GM12865 (cell line): ENCODE data around the gene FMO4.

ENCODE experiments used
- DNase-seq: peaks from one replicate; pipeline ENCODE4 v3.0.0; 2010; ENCODE audit warnings: low read depth
- H3K4me3 ChIP-seq: 2 replicates; pipeline ENCODE4 v1.5.1; 2011; ENCODE audit warnings: mild to moderate bottlenecking, low read depth, low read length, control low read depth
- TF ChIP-seq, protein P1 (sequence below): IDR thresholded peaks from 2 replicates; pipeline ENCODE4 v1.5.1; 2011; ENCODE audit warnings: low read length, control low read depth, low read depth, inconsistent platforms; ENCODE audit not compliant: insufficient read depth; ENCODE audit errors: missing control alignments

Gene FMO4, protein sequence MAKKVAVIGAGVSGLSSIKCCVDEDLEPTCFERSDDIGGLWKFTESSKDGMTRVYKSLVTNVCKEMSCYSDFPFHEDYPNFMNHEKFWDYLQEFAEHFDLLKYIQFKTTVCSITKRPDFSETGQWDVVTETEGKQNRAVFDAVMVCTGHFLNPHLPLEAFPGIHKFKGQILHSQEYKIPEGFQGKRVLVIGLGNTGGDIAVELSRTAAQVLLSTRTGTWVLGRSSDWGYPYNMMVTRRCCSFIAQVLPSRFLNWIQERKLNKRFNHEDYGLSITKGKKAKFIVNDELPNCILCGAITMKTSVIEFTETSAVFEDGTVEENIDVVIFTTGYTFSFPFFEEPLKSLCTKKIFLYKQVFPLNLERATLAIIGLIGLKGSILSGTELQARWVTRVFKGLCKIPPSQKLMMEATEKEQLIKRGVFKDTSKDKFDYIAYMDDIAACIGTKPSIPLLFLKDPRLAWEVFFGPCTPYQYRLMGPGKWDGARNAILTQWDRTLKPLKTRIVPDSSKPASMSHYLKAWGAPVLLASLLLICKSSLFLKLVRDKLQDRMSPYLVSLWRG

DNA sequence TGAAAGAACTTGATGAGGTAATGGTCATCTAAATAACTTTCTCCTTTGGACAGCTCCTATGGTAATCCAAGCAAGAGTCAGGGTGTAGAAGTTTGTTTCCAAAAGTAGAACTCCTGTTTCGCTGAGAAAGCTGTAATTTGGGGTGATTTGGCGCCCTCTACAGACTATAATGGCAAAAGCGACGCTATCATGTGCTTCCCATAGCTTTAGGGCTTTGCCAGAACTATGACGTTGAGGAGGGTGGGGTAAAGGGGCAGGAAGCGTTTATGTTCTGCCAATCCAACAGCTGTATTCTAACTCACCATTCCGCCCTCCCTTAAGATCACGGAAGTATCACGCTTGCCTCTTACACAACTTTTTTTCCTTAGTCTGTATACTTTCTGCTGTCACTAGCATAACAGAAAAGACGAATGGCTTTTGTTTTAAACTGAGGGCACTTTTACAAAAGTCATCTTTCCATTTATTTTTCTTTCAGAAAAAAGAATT lies at the start of gene FMO4:
FMO4 (plus strand) TSS at position 349 of the 486 bp plus-strand sequence. CDS start 5,643 bp downstream, outside the sequence.
- peak within 1 kb of the TSS; percentile 54 for H3K4me3 ChIP-seq
- DNase-seq: peak; percentile 96

DNA sequence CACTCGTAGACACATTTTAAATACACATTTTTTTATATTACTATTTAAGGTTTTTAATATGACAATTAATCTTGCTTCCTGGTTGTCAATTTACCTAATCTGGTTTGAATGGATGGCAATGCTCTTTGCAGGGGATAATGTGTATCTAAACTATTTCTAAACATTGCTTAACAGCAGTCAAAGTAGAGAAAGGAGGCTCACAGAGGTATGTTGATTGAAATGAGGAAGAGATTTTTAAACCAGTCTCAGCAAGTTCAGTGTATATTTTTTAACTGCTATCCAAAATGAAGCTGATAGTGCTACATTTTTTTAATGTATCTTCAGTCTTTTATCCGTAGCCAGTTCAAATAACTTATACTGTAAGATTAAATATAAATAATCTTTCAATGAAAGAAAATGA lies 48.3 kb upstream of the FMO4 start:
- H3K4me3 ChIP-seq: no peak overlapping the region
- DNase-seq: no peak
- TF ChIP-seq, protein P1, sequence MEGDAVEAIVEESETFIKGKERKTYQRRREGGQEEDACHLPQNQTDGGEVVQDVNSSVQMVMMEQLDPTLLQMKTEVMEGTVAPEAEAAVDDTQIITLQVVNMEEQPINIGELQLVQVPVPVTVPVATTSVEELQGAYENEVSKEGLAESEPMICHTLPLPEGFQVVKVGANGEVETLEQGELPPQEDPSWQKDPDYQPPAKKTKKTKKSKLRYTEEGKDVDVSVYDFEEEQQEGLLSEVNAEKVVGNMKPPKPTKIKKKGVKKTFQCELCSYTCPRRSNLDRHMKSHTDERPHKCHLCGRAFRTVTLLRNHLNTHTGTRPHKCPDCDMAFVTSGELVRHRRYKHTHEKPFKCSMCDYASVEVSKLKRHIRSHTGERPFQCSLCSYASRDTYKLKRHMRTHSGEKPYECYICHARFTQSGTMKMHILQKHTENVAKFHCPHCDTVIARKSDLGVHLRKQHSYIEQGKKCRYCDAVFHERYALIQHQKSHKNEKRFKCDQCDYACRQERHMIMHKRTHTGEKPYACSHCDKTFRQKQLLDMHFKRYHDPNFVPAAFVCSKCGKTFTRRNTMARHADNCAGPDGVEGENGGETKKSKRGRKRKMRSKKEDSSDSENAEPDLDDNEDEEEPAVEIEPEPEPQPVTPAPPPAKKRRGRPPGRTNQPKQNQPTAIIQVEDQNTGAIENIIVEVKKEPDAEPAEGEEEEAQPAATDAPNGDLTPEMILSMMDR: no peak

More for the DNA sequence above, at the start of gene FMO4:
- TF ChIP-seq, protein P1: peak; percentile 73

DNA sequence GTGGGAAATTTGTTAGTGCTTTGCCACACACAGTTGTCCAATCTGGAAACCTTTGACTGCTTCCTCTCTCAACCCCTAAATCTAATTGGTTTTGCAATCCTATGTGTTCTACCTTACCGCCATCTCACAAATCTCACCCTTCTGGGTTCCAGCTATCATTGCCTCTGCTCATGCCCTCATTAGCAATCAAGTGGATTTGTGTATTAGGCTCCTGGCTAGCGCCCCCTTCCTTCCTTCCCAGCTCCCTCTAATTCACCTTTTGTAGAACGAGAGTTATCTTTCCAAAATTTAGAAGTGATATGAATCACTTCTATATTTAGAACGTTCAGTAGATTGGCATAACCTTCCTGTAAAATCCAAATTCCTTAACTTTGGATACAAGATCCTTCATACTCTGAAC lies 47.1 kb upstream of the FMO4 start:
- DNase-seq: no peak
- TF ChIP-seq, protein P1: no peak
- H3K4me3 ChIP-seq: no peak overlapping the region

DNA sequence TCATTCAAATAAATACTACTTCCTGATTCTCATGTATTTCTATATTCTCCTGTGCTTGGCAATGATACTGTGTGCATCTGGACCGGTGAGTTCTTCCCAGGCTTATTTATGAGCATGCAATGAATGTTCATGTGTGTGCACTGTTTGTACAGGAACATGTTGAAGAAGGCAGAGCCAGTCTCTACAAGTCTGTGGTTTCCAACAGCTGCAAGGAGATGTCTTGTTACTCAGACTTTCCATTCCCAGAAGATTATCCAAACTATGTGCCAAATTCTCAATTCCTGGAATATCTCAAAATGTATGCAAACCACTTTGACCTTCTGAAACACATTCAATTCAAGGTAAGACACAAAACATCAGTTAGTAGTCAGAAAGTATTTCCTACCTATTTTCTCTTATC lies 46.6 kb upstream of the FMO4 start:
- H3K4me3 ChIP-seq: no peak overlapping the region
- TF ChIP-seq, protein P1: no peak
- DNase-seq: no peak

DNA sequence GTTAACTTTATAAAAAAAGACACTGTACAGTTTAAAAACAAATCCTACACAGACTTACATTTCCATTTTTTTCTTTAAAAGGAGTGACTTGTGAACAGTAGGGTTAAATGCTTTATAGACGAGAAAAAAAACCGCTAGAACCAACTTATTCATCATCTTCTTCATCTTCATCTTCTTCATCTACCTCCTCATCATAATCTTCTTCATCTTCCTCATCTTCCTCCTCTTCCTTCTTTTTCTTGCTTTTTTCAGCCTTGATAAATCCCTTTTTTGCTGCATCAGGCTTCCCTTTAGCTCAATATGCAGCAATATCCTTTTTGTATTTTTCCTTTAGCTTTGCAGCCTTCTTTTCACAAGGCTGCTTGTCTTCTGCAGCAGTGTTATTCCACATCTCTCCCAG lies 43.2 kb upstream of the FMO4 start:
- no peak for DNase-seq
- no peak overlapping the region for H3K4me3 ChIP-seq
- TF ChIP-seq, protein P1: no peak

DNA sequence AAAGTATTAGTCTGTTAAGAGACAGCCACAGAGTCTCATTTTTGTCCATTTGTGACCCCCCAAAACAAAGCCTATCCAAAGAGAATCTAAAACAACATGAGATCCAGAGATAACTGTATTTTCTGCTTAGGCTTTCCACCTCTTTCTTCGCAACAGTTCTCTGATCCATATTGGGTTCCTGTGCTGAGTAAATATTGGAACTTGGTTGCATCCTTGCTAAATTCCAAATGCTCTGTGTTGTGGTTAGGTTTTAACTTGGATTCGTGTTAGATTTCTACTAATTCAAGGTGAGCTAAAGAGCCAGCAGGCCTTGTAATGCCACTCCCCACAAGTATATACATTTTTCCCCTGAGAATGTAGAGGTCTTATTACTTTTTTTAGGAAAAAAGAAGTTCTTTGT lies 36.4 kb upstream of the FMO4 start:
- DNase-seq: no peak
- no peak overlapping the region for H3K4me3 ChIP-seq
- TF ChIP-seq, protein P1: no peak
